Adrenal gland (tissue), 5 donors: Measurements from ENCODE around the gene FYN.

ENCODE experiments used
- POLR2A ChIP-seq, 2 donors: fragments of 450-650 bp; IDR thresholded peaks; one replicate each; pipeline ENCODE4 v1.6.1; 2017; ENCODE audit warnings: antibody characterized with exemption in 2 of 2, mild to moderate bottlenecking in 2 of 2, moderate library complexity in 1 of 2
- TF ChIP-seq, protein P1 (sequence below), 6 experiments: fragments of 450-650 bp in 4 of 6; fragments of 200-600 bp in 2 of 6; sonication (generic) in 1 of 6; IDR thresholded peaks; 1 replicate in 5 of 6; 2 replicates in 1 of 6; pipeline versions ENCODE4 v1.5.1 to v1.8.0; 2016 to 2021; ENCODE audit warnings: antibody characterized with exemption in 6 of 6, mild to moderate bottlenecking in 2 of 6, moderate library complexity in 1 of 6
- donor health status: DM: no; HTN: no; CAD: no.

- TF ChIP-seq POLR2A (IDR thresholded peaks at IDR 0.05) = no peak
- TF ChIP-seq, protein P1, sequence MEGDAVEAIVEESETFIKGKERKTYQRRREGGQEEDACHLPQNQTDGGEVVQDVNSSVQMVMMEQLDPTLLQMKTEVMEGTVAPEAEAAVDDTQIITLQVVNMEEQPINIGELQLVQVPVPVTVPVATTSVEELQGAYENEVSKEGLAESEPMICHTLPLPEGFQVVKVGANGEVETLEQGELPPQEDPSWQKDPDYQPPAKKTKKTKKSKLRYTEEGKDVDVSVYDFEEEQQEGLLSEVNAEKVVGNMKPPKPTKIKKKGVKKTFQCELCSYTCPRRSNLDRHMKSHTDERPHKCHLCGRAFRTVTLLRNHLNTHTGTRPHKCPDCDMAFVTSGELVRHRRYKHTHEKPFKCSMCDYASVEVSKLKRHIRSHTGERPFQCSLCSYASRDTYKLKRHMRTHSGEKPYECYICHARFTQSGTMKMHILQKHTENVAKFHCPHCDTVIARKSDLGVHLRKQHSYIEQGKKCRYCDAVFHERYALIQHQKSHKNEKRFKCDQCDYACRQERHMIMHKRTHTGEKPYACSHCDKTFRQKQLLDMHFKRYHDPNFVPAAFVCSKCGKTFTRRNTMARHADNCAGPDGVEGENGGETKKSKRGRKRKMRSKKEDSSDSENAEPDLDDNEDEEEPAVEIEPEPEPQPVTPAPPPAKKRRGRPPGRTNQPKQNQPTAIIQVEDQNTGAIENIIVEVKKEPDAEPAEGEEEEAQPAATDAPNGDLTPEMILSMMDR (IDR thresholded peaks at IDR 0.05) = no peak
Measured at GRCh38 chr6:111922454-111923297, 49.4 kb upstream of the FYN start.
